ENCODE data around the gene PDE1C.

The PDE1C gene

GRCh38 chr7:31935124-31936054, 134.8 kb downstream of the PDE1C start:
- no CpG with 5 or more reads among the region's 10 CpGs for WGBS (ENCODE audit: extremely low coverage, insufficient coverage, insufficient read length)
- no peak overlapping the region for H3K4me2 ChIP-seq (ENCODE audit: low read length)
- H3K18ac ChIP-seq (ENCODE audit: low read length): no peak overlapping the region
- no peak overlapping the region for H3K4ac ChIP-seq (ENCODE audit: low read depth, low read length)
- no peaks in the 10 kb centered on the region for H3K27me3 ChIP-seq (ENCODE audit: insufficient read depth, low read length)
- no peak overlapping the region for H3K23ac ChIP-seq (ENCODE audit: low read length)
- H2AK5ac ChIP-seq (ENCODE audit: low read length): no peak overlapping the region
- no peak overlapping the region for H3K9ac ChIP-seq (ENCODE audit: low read length)
- H2BK5ac ChIP-seq (ENCODE audit: low read depth, low read length, poor library complexity): no peak overlapping the region
- H3K79me2 ChIP-seq (ENCODE audit: control insufficient read depth, insufficient read depth, low read length, poor library complexity): no peaks in the 10 kb centered on the region
- H4K8ac ChIP-seq (ENCODE audit: low read depth, low read length): no peak overlapping the region
- no peak for DNase-seq
- no peaks in the 10 kb centered on the region for H3K36me3 ChIP-seq (ENCODE audit: control insufficient read depth in 1 of 2, insufficient read depth in 2 of 2, low read length in 2 of 2)
- no peak overlapping the region for H2AFZ ChIP-seq (ENCODE audit: insufficient read depth, low read length, poor library complexity)
- H3K14ac ChIP-seq (ENCODE audit: low read length): no peak overlapping the region
- H3K27ac ChIP-seq (ENCODE audit: low read depth, low read length): no peak overlapping the region
- H4K91ac ChIP-seq (ENCODE audit: low read depth, low read length): no peak overlapping the region
- H2BK12ac ChIP-seq (ENCODE audit: low read length): no peak overlapping the region
- peaks cover 0 to 2% of the 10 kb centered on the region in 2 experiments for H3K4me1 ChIP-seq (ENCODE audit: control insufficient read depth in 1 of 2, insufficient read depth in 2 of 2, low read length in 2 of 2)
- no peak overlapping the region for H2BK120ac ChIP-seq (ENCODE audit: insufficient read depth, low read length, poor library complexity)
- no peak overlapping the region for H3K4me3 ChIP-seq (ENCODE audit: low read depth, low read length)
- H3K9me3 ChIP-seq (ENCODE audit: insufficient read depth, low read depth, low read length): no peaks in the 10 kb centered on the region
- H4K12ac ChIP-seq (ENCODE audit: low read depth, low read length): no peak overlapping the region
- no peaks in the 10 kb centered on the region for H3K79me1 ChIP-seq (ENCODE audit: low read length)

GRCh38 chr7:31934551-31934950, 135.7 kb downstream of the PDE1C start:
- H2BK12ac ChIP-seq (ENCODE audit: low read length): no peak overlapping the region
- no peaks in the 10 kb centered on the region for H3K36me3 ChIP-seq (ENCODE audit: control insufficient read depth in 1 of 2, insufficient read depth in 2 of 2, low read length in 2 of 2)
- H2BK120ac ChIP-seq (ENCODE audit: insufficient read depth, low read length, poor library complexity): no peak overlapping the region
- no peak overlapping the region for H2BK5ac ChIP-seq (ENCODE audit: low read depth, low read length, poor library complexity)
- H2AFZ ChIP-seq (ENCODE audit: insufficient read depth, low read length, poor library complexity): no peak overlapping the region
- no peak overlapping the region for H3K9ac ChIP-seq (ENCODE audit: low read length)
- H3K79me1 ChIP-seq (ENCODE audit: low read length): no peaks in the 10 kb centered on the region
- H3K27ac ChIP-seq (ENCODE audit: low read depth, low read length): no peak overlapping the region
- H4K8ac ChIP-seq (ENCODE audit: low read depth, low read length): no peak overlapping the region
- no peak overlapping the region for H3K23ac ChIP-seq (ENCODE audit: low read length)
- H2AK5ac ChIP-seq (ENCODE audit: low read length): no peak overlapping the region
- no peak overlapping the region for H4K91ac ChIP-seq (ENCODE audit: low read depth, low read length)
- no peak for DNase-seq
- peaks cover 0 to 2% of the 10 kb centered on the region in 2 experiments for H3K4me1 ChIP-seq (ENCODE audit: control insufficient read depth in 1 of 2, insufficient read depth in 2 of 2, low read length in 2 of 2)
- no peak overlapping the region for H3K4ac ChIP-seq (ENCODE audit: low read depth, low read length)
- H3K18ac ChIP-seq (ENCODE audit: low read length): no peak overlapping the region
- H3K9me3 ChIP-seq (ENCODE audit: insufficient read depth, low read depth, low read length): no peaks in the 10 kb centered on the region
- no peak overlapping the region for H4K12ac ChIP-seq (ENCODE audit: low read depth, low read length)
- H3K79me2 ChIP-seq (ENCODE audit: control insufficient read depth, insufficient read depth, low read length, poor library complexity): no peaks in the 10 kb centered on the region
- no peak overlapping the region for H3K14ac ChIP-seq (ENCODE audit: low read length)
- no peaks in the 10 kb centered on the region for H3K27me3 ChIP-seq (ENCODE audit: insufficient read depth, low read length)
- H3K4me2 ChIP-seq (ENCODE audit: low read length): no peak overlapping the region
- no peak overlapping the region for H3K4me3 ChIP-seq (ENCODE audit: low read depth, low read length)
- WGBS (ENCODE audit: extremely low coverage, insufficient coverage, insufficient read length): no CpG with 5 or more reads among the region's 4 CpGs

GRCh38 chr7:31933481-31933880, 136.7 kb downstream of the PDE1C start:
- Histone ChIP-seq H3K18ac (ENCODE audit: low read length) (no peak overlapping the region), H4K8ac (ENCODE audit: low read depth, low read length) (no peak overlapping the region), H3K14ac (ENCODE audit: low read length) (no peak overlapping the region), H2BK12ac (ENCODE audit: low read length) (no peak overlapping the region), H4K91ac (ENCODE audit: low read depth, low read length) (no peak overlapping the region), H3K4me1 (ENCODE audit: control insufficient read depth in 1 of 2, insufficient read depth in 2 of 2, low read length in 2 of 2) (peaks cover 0 to 2% of the 10 kb centered on the region in 2 experiments), H3K27ac (ENCODE audit: low read depth, low read length) (no peak overlapping the region), H3K9me3 (ENCODE audit: insufficient read depth, low read depth, low read length) (no peaks in the 10 kb centered on the region), H3K4me3 (ENCODE audit: low read depth, low read length) (no peak overlapping the region), H4K12ac (ENCODE audit: low read depth, low read length) (no peak overlapping the region), H3K4me2 (ENCODE audit: low read length) (no peak overlapping the region), H3K27me3 (ENCODE audit: insufficient read depth, low read length) (no peaks in the 10 kb centered on the region), H3K23ac (ENCODE audit: low read length) (no peak overlapping the region), H3K36me3 (ENCODE audit: control insufficient read depth in 1 of 2, insufficient read depth in 2 of 2, low read length in 2 of 2) (no peaks in the 10 kb centered on the region), H3K79me2 (ENCODE audit: control insufficient read depth, insufficient read depth, low read length, poor library complexity) (no peaks in the 10 kb centered on the region), H3K4ac (ENCODE audit: low read depth, low read length) (no peak overlapping the region), H2AFZ (ENCODE audit: insufficient read depth, low read length, poor library complexity) (no peak overlapping the region), H2AK5ac (ENCODE audit: low read length) (no peak overlapping the region), H3K9ac (ENCODE audit: low read length) (no peak overlapping the region), H2BK120ac (ENCODE audit: insufficient read depth, low read length, poor library complexity) (no peak overlapping the region), H3K79me1 (ENCODE audit: low read length) (no peaks in the 10 kb centered on the region), H2BK5ac (ENCODE audit: low read depth, low read length, poor library complexity) (no peak overlapping the region)
- WGBS (ENCODE audit: extremely low coverage, insufficient coverage, insufficient read length): no CpG with 5 or more reads among the region's 1 CpG
- no peak for DNase-seq

GRCh38 chr7:31926991-31927584, 143.1 kb downstream of the PDE1C start:
- no peak overlapping the region for H3K14ac ChIP-seq (ENCODE audit: low read length)
- H3K27ac ChIP-seq (ENCODE audit: low read depth, low read length): no peak overlapping the region
- no peaks in the 10 kb centered on the region for H3K9me3 ChIP-seq (ENCODE audit: insufficient read depth, low read depth, low read length)
- H2BK12ac ChIP-seq (ENCODE audit: low read length): no peak overlapping the region
- no peak overlapping the region for H3K23ac ChIP-seq (ENCODE audit: low read length)
- no peak overlapping the region for H2AK5ac ChIP-seq (ENCODE audit: low read length)
- H4K12ac ChIP-seq (ENCODE audit: low read depth, low read length): no peak overlapping the region
- no peak overlapping the region for H3K4me3 ChIP-seq (ENCODE audit: low read depth, low read length)
- no peak overlapping the region for H3K9ac ChIP-seq (ENCODE audit: low read length)
- no peak overlapping the region for H3K4me2 ChIP-seq (ENCODE audit: low read length)
- H2AFZ ChIP-seq (ENCODE audit: insufficient read depth, low read length, poor library complexity): no peak overlapping the region
- no CpG with 5 or more reads among the region's 5 CpGs for WGBS (ENCODE audit: extremely low coverage, insufficient coverage, insufficient read length)
- H2BK5ac ChIP-seq (ENCODE audit: low read depth, low read length, poor library complexity): no peak overlapping the region
- H3K79me1 ChIP-seq (ENCODE audit: low read length): no peaks in the 10 kb centered on the region
- no peaks in the 10 kb centered on the region for H3K27me3 ChIP-seq (ENCODE audit: insufficient read depth, low read length)
- no peak overlapping the region for H3K4ac ChIP-seq (ENCODE audit: low read depth, low read length)
- H3K18ac ChIP-seq (ENCODE audit: low read length): no peak overlapping the region
- no peaks in the 10 kb centered on the region for H3K36me3 ChIP-seq (ENCODE audit: control insufficient read depth in 1 of 2, insufficient read depth in 2 of 2, low read length in 2 of 2)
- H3K79me2 ChIP-seq (ENCODE audit: control insufficient read depth, insufficient read depth, low read length, poor library complexity): no peaks in the 10 kb centered on the region
- H4K8ac ChIP-seq (ENCODE audit: low read depth, low read length): no peak overlapping the region
- H3K4me1 ChIP-seq (ENCODE audit: control insufficient read depth in 1 of 2, insufficient read depth in 2 of 2, low read length in 2 of 2): no peaks in the 10 kb centered on the region
- no peak for DNase-seq
- H2BK120ac ChIP-seq (ENCODE audit: insufficient read depth, low read length, poor library complexity): no peak overlapping the region
- H4K91ac ChIP-seq (ENCODE audit: low read depth, low read length): no peak overlapping the region
